Measurements from ENCODE around the gene SREK1IP1.

The SREK1IP1 gene

DNA sequence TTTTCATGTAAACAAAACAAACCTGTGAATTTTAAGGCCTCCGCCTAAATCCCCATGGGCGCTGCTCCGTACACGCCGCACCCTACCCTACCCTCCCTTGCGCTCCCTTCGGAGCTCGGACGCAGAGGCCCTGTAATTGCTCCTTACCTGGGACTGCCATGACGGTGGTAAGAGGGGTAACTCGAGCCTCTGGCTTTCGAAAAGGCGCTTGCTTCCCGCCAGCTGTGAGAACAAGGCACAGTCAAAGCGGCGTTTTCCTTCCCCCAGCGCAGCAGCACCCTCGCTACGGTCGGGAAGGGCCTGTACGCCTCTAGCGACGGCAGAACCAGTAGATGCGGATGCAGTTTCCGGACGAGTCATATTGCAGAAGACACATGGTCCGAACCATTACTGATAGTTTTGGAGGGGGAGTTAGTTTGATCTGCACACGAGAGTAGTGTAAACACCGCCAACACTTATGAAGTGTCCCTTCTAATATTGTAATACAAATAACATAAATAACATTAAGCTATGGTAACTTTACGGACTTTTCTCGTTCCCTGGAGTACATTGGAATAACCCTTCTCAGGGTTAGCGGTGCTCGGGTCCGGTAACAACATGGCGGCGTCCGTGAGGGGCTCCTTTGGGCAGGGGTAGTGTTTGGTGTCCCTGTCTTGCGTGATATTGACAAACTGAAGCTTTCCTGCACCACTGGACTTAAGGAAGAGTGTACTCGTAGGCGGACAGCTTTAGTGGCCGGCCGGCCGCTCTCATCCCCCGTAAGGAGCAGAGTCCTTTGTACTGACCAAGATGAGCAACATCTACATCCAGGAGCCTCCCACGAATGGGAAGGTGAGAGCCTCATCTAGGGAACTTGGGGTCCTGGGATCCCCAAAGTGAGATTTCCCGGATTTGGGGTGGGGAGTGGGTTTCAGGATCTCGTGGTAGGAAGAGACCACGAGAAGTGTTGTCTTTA is at the start of gene SREK1IP1, which contains the start of gene CWC27:
Gene SREK1IP1 (minus strand): TSS at position 334 of the 955 bp plus-strand sequence. CDS start 174 bp downstream, at position 160.
Gene CWC27 (plus strand): TSS at position 573 of the 955 bp plus-strand sequence. CDS start 217 bp downstream, at position 790.
- DNase-seq (ENCODE audit: low read depth in 3 of 3): peak; percentile 62 to 75 (median 67)

- DNase-seq (ENCODE audit: low read depth in 3 of 3): no peak
These were observed 49.8 kb upstream of the SREK1IP1 start for GRCh38 chr5:64818245-64818644.

DNA sequence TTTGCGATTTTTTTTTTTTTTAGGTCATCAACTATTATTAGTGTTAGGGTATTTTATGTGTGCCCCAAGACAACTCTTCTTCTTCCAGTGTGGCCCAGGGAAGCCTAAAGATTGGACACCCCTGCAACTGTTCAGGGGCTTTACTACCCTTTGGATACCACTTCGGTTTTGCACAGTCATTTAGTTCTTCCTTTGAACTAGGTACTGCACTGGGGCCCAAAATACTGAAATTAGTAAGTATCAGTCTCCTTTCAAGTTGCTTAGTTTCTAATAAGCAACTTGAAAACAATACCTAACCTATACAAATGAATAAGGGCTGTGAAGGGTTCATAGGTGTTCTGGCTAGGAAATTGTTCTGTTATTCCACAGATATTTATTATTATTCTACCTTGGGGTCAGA is 45.6 kb upstream of the SREK1IP1 start:
- DNase-seq (ENCODE audit: low read depth in 3 of 3): no peak

DNA sequence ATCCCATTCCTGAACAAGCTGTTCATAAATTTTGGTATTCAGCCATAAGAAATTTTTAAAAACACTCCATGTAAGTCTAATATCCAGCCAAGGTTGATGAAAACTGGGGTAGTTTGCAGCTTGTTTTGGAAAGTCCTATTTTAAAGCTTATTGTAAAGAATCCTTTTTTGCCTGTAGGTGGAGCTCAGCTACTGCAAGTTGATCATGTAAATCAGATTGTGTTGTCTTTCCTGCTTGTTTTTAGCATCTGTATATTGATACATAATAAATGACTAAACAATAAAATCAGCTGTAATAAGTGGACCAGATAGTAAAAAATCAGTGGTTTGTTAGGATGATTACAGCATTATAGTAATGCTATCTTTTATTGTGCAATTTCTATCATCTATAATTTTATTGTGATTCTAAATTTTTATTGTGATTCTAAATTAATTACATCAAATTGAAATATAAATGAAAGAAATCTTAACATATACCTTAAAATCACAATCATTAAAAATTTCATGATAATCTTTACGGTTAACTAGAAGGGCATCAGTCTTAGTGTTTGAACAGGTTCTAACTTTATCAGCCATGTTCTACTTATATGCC is 42.7 kb upstream of the SREK1IP1 start:
- DNase-seq (ENCODE audit: low read depth in 3 of 3): no peak

GRCh38 chr5:64807520-64807919 is 39.0 kb upstream of the SREK1IP1 start:
- DNase-seq (ENCODE audit: low read depth in 3 of 3): no peak

DNA sequence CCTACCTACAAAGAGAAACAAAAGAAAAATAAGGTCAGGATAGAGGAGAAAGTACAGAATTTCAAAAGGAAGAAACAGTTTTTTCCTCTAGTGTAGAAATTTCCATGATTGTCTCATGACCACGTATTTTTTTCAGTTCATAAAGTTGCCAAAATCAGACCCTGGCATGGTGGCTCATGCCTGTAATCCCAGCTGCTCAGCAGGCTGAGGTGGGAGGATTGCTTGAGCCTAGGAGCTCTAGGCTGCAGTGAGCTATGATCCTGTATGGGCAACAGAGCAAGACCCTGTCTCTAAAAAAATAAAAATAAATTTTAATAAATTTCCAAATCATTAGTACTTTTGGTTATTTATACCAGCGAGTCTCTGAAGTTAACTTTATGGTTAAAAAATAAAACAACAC is 38.0 kb upstream of the SREK1IP1 start:
- no peak for DNase-seq (ENCODE audit: low read depth in 3 of 3)

- DNase-seq (ENCODE audit: low read depth in 3 of 3): no peak
These were observed 32.4 kb upstream of the SREK1IP1 start for GRCh38 chr5:64800926-64801325.

- no peak for DNase-seq (ENCODE audit: low read depth in 3 of 3)
These were observed 27.8 kb upstream of the SREK1IP1 start for GRCh38 chr5:64796301-64796700.

- DNase-seq (ENCODE audit: low read depth in 3 of 3): no peak
These were observed 25.7 kb upstream of the SREK1IP1 start for GRCh38 chr5:64794053-64794770.

- no peak for DNase-seq (ENCODE audit: low read depth in 3 of 3)
These were observed 24.0 kb upstream of the SREK1IP1 start for GRCh38 chr5:64792469-64792868.

DNA sequence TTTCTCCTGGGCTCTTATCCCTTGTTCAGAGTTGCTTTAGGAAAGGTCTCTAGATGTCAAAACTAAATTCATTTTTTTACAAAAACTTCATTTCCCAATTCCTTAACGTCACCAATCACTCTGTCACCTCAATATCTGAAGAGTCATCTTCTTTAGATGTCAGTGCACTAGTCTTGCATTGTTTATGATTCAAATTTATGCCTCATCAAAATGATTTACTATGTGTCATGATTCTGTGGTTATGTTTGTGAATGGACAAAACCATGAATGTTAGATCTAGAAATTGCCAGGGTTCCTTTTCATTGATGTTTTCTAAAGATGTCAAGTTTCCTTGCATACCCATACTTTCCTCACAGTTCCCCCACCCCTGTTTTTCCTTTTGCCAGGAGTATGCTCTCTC is 21.7 kb upstream of the SREK1IP1 start:
- no peak for DNase-seq (ENCODE audit: low read depth in 3 of 3)

GRCh38 chr5:64789457-64789856 is 21.0 kb upstream of the SREK1IP1 start:
- DNase-seq (ENCODE audit: low read depth in 3 of 3): no peak

DNA sequence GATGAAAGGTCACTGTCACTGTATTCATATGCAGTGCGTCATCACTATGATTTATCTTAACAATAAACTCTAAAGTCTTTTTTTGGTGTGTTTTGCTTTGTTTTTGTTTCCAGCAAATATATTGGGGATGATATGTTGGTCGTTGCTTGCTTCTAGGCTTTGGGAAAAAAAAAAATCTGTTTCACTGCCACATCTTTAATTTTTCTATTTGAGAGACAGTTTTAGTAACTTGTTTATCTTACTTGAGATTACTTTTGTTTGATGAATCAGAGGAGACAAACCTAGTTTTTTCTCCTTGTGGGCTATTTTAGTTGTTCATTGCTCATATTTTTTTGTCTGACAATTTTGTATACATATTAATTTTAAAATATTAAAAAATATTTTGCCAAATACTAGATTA is 19.7 kb upstream of the SREK1IP1 start:
- DNase-seq (ENCODE audit: low read depth in 3 of 3): no peak

GRCh38 chr5:64786372-64786771 is 17.9 kb upstream of the SREK1IP1 start:
- DNase-seq (ENCODE audit: low read depth in 3 of 3): no peak

DNA sequence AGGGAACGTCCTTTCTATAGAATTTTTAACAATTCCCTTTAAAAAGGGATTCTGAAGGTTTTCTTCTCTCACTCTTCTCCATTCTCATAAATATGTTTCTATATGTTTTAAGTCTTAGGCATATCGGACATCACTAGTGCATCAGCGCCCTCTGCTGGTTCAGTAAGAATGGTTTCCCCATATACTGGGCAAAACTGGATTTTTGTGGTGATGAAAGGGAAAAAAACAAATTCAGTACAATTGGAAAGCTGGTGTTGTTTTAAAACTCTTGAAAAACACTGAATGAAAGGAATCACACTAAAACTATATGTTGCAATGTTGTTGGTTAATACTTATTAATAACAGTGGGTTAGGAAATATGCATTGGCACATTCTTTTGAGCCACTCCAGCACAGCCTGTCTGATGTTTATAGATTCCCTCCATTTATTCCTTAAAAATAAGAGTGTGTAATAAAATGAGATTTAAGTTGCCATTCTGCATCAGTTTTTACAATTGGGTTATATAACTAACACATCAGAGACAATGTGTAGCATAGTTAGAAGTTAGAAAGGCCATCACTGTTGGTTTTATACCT is 16.0 kb upstream of the SREK1IP1 start:
- peak; percentile 29 to 67 (median 53) for DNase-seq (ENCODE audit: low read depth in 3 of 3)

- no peak for DNase-seq (ENCODE audit: low read depth in 3 of 3)
These were observed 6.8 kb upstream of the SREK1IP1 start for GRCh38 chr5:64775291-64775690.

DNA sequence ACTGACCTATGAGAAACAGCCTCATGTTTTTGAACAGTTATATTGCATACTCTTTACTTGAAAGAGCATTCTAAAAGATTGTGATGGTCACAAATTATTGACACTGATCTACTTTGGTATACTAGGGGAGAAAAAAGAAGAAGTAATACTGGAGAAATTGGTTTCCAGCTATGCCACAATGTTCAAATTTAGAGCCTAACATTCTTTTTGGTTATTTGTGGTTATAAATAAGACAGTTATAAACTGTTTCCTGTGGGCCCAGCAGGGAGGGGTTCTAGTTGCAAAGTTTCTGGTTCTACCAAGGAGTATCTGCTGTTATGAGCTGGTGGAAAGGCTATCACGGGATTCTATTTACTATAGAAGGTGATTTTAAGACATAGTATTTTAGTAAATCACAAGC is 5.0 kb upstream of the SREK1IP1 start:
- no peak for DNase-seq (ENCODE audit: low read depth in 3 of 3)

GRCh38 chr5:64771736-64772135 is 3.2 kb upstream of the SREK1IP1 start:
- no peak for DNase-seq (ENCODE audit: low read depth in 3 of 3)

GRCh38 chr5:64769855-64770254 is 1.4 kb upstream of the SREK1IP1 start:
- DNase-seq (ENCODE audit: low read depth in 3 of 3): no peak

GRCh38 chr5:64767959-64768357 is 533 bp downstream of the SREK1IP1 start:
- peak in 1 of 3 experiments; percentile 9 for DNase-seq (ENCODE audit: low read depth in 3 of 3)

- no peak for DNase-seq (ENCODE audit: low read depth in 3 of 3)
These were observed 1.6 kb downstream of the SREK1IP1 start for GRCh38 chr5:64766941-64767340.

Measured in stimulated activated CD4-positive, alpha-beta T cell treated with anti-CD3 and anti-CD28 coated beads, TNF-alpha, amount 100 ng/mL, for 24 hours (primary cell).